HG03354 (cell line): ENCODE measurements around the gene ADAMTS15.

Source experiments
- ATAC-seq: cut with Tn5 transposase; IDR thresholded peaks from one replicate; pipeline ENCODE4 v1.9.1; 2021; ENCODE audit warnings: mild to moderate bottlenecking; ENCODE audit not compliant: unreplicated experiment, poor library complexity, severe bottlenecking

ADAMTS15 gene

GRCh38 chr11:130523166-130523565 lies 74.7 kb downstream of the ADAMTS15 start:
- ATAC-seq: no peak

GRCh38 chr11:130523609-130524008 lies 75.2 kb downstream of the ADAMTS15 start:
- no peak for ATAC-seq

GRCh38 chr11:130524132-130524790 lies 75.8 kb downstream of the ADAMTS15 start:
- ATAC-seq: no peak

GRCh38 chr11:130525307-130525706 lies 76.9 kb downstream of the ADAMTS15 start:
- no peak for ATAC-seq
